ENCODE results near the gene ZNF786.
"Not testable (repeated sequence)": the region's sequence is repeated elsewhere in the genome, so short reads cannot be mapped to it uniquely, and the experiment has no call there.

Gene ZNF786

GRCh38 chr7:149075286-149075685 lies 15.2 kb downstream of the ZNF786 start:
- no peak for DNase-seq

- DNase-seq: no peak
Observed at GRCh38 chr7:149074116-149074885, 16.2 kb downstream of the ZNF786 start.

- no peak for DNase-seq
Observed at GRCh38 chr7:149072438-149072775, 18.1 kb downstream of the ZNF786 start.

- DNase-seq: peak; percentile 19
Observed at GRCh38 chr7:149071641-149072437, 18.7 kb downstream of the ZNF786 start.

- no peak for DNase-seq
Observed at GRCh38 chr7:149071182-149071635, 19.3 kb downstream of the ZNF786 start.

- no peak for DNase-seq
Observed at GRCh38 chr7:149070372-149071125, 20.0 kb downstream of the ZNF786 start.

GRCh38 chr7:149067869-149068268 lies 22.6 kb downstream of the ZNF786 start:
- no peak for DNase-seq

- no peak for DNase-seq
Observed at GRCh38 chr7:149063476-149063875, 27.0 kb downstream of the ZNF786 start.

- not testable (repeated sequence) for DNase-seq
Observed at GRCh38 chr7:149062217-149062899, 28.2 kb downstream of the ZNF786 start.

GRCh38 chr7:149060156-149060555 lies 30.4 kb downstream of the ZNF786 start:
- DNase-seq: no peak

- DNase-seq: no peak
Observed at GRCh38 chr7:149053885-149054284, 36.6 kb downstream of the ZNF786 start.

GRCh38 chr7:149053384-149053783 lies 37.1 kb downstream of the ZNF786 start:
- DNase-seq: no peak

GRCh38 chr7:149050941-149051340 lies 39.6 kb downstream of the ZNF786 start:
- no peak for DNase-seq

GRCh38 chr7:149048805-149049204 lies 41.7 kb downstream of the ZNF786 start:
- no peak for DNase-seq

- no peak for DNase-seq
Observed at GRCh38 chr7:149046416-149046815, 44.1 kb downstream of the ZNF786 start.

- no peak for DNase-seq
Observed at GRCh38 chr7:149043936-149044335, 46.6 kb downstream of the ZNF786 start.

GRCh38 chr7:149041350-149041749 lies 49.2 kb downstream of the ZNF786 start:
- DNase-seq: no peak

- not testable (repeated sequence) for DNase-seq
Observed at GRCh38 chr7:149038641-149039040, 51.9 kb downstream of the ZNF786 start.

GRCh38 chr7:149036676-149037075 lies 53.8 kb downstream of the ZNF786 start:
- DNase-seq: no peak

- no peak for DNase-seq
Observed at GRCh38 chr7:149031353-149031910, 59.1 kb downstream of the ZNF786 start.

GRCh38 chr7:149030439-149030838 lies 60.1 kb downstream of the ZNF786 start:
- DNase-seq: not testable (repeated sequence)

- DNase-seq: peak; percentile 100
Observed at GRCh38 chr7:149028346-149029109, 62.0 kb downstream of the ZNF786 start, which contains the start of gene PDIA4. PDIA4 (minus strand) TSS chr7:149028505; CDS start chr7:149028408, 97 bp downstream.
